Thoracic aorta (tissue), 2 donors: Measurements from ENCODE around the gene XCR1. TPM values are rescaled to one million over a fixed set of nuclear protein-coding genes. Genes with fewer than 3 reads are reported as not detected.

Experiments used
- ATAC-seq: fragments of 150-250 bp; one replicate; pipeline ENCODE4 v1.8.0; 2017; ENCODE audit warnings: low read depth; ENCODE audit not compliant: insufficient number of reproducible peaks, low FRiP score
- DNase-seq: peaks from one replicate; pipeline ENCODE4 v3.0.0-alpha.2; 2020; ENCODE audit warnings: low spot score
- H3K27ac ChIP-seq, 2 donors: fragments of 200-600 bp; sonication (generic); 1 replicate in 1 of 2; 2 replicates in 1 of 2; pipeline ENCODE4 v1.5.1; 2016; ENCODE audit warnings: mild to moderate bottlenecking in 2 of 2, moderate library complexity in 2 of 2
- H3K27me3 ChIP-seq: fragments of 200-600 bp; sonication (generic); replicated peaks from 2 replicates; pipeline ENCODE4 v1.6.0; 2016; ENCODE audit warnings: mild to moderate bottlenecking; ENCODE audit not compliant: insufficient read depth
- H3K36me3 ChIP-seq: fragments of 200-600 bp; sonication (generic); one replicate; pipeline ENCODE4 v1.5.1; 2016
- H3K4me1 ChIP-seq, 2 donors: fragments of 200-600 bp; sonication (generic); 1 replicate in 1 of 2; 2 replicates in 1 of 2; pipeline versions ENCODE4 v1.5.1 to v1.6.0; 2016; ENCODE audit warnings: low read depth in 2 of 2, mild to moderate bottlenecking in 1 of 2; ENCODE audit not compliant: control insufficient read depth in 1 of 2
- H3K4me3 ChIP-seq: fragments of 200-600 bp; sonication (generic); 2 replicates; pipeline ENCODE4 v1.5.1; 2016; ENCODE audit warnings: mild to moderate bottlenecking
- H3K9me3 ChIP-seq: fragments of 200-600 bp; sonication (generic); 2 replicates; pipeline ENCODE4 v1.5.1; 2016
- total RNA-seq, 2 donors: library from RNA; depleted of rRNA; stranded (reverse); fragments of >200 nt; gene quantifications; one replicate each; pipeline versions ENCODE4 v1.1.0 to v1.2.3, GENCODE V29; 2016
- TF ChIP-seq, protein P1 (sequence below): fragments of 200-600 bp; sonication (generic); IDR thresholded peaks from one replicate; pipeline ENCODE4 v1.5.1; 2019; ENCODE audit warnings: antibody characterized with exemption

XCR1 gene
- total RNA-seq, 2 donors from 2014 or later: not detected

DNA sequence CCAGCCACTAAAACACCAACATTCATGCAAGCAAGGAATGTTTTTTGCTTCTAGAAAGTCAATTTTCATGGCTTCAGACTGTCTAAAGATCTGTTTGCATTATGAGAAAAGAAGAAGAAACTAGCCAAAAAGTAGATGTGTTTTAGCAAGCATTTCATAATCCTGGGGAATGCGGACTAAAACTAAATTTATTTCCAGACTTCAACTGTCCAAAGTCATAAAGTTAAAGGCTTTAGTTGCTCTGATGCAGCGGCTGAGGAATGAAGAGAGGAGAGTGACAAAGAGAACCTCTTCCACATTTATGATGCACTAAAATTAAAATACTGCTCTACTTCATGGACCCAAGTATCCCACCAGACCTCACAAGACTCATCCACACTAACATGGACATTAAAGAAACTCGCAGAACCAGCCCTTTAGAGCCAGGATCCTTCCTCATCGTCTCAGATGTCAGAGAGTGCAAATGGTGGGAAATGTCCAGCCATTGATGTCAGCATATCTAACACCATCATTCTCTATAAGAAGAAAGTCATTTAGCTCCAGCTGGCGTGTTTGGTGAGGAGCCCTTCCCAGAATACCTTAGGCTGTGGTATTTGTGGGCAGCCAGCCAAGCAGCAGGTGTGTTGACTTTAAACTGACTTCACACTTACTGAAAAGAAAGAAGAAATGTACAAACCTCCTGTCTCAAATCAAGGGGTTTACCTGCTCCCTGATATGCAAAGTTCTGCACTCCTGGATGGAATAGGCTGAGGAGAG is 49.1 kb downstream of the XCR1 start:
- Histone ChIP-seq H3K27ac (peak overlapping the region in 1 of 2 donors; percentile 36), H3K36me3 (peaks cover 59% of the 10 kb centered on the region)

GRCh38 chr3:45976191-45977091 is 50.8 kb downstream of the XCR1 start:
- no peak overlapping the region for H3K4me3 ChIP-seq
- DNase-seq (no peak), ATAC-seq (no peak)
- no peaks in the 10 kb centered on the region for H3K27me3 ChIP-seq
- peaks cover 54% of the 10 kb centered on the region for H3K36me3 ChIP-seq
- no peaks in the 10 kb centered on the region for H3K9me3 ChIP-seq
- peak overlapping the region; percentile 12 to 38 for H3K27ac ChIP-seq
- TF ChIP-seq, protein P1, sequence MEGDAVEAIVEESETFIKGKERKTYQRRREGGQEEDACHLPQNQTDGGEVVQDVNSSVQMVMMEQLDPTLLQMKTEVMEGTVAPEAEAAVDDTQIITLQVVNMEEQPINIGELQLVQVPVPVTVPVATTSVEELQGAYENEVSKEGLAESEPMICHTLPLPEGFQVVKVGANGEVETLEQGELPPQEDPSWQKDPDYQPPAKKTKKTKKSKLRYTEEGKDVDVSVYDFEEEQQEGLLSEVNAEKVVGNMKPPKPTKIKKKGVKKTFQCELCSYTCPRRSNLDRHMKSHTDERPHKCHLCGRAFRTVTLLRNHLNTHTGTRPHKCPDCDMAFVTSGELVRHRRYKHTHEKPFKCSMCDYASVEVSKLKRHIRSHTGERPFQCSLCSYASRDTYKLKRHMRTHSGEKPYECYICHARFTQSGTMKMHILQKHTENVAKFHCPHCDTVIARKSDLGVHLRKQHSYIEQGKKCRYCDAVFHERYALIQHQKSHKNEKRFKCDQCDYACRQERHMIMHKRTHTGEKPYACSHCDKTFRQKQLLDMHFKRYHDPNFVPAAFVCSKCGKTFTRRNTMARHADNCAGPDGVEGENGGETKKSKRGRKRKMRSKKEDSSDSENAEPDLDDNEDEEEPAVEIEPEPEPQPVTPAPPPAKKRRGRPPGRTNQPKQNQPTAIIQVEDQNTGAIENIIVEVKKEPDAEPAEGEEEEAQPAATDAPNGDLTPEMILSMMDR: no peak
- H3K4me1 ChIP-seq: peaks cover 13 to 32% of the 10 kb centered on the region in 2 donors

More for the DNA sequence above, 49.1 kb downstream of the XCR1 start:
- ATAC-seq (no peak), DNase-seq (no peak)
- TF ChIP-seq, protein P1: no peak
- H3K4me1 ChIP-seq: peaks cover 3 to 32% of the 10 kb centered on the region in 2 donors
- H3K4me3 ChIP-seq: no peak overlapping the region
- no peaks in the 10 kb centered on the region for H3K27me3 ChIP-seq
- H3K9me3 ChIP-seq: no peaks in the 10 kb centered on the region

DNA sequence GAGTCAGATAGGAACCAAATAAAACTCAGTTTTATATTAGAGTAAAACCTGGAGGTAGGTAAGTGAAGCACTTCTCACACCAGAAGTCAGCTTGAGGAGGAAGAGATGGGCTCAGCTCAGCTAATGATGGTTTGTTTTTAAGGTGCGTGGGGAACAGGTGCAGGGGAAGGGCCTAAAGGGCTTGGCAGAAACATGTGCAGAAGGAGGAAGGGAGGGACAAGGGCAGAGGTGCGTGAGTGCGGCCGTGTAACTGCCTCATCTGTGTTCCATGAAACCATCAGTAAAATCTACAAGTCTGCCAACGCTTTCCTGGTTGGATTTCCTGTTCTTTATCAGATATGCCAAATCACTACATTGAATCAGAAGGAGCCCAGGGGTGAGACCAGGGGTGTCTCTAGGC is 51.6 kb downstream of the XCR1 start:
- H3K36me3 ChIP-seq: peaks cover 49% of the 10 kb centered on the region
- H3K4me1 ChIP-seq: peaks cover 13 to 25% of the 10 kb centered on the region in 2 donors
- TF ChIP-seq, protein P1: no peak
- peak overlapping the region; percentile 12 to 38 for H3K27ac ChIP-seq
- H3K27me3 ChIP-seq: no peaks in the 10 kb centered on the region
- H3K9me3 ChIP-seq: no peaks in the 10 kb centered on the region
- no peak overlapping the region for H3K4me3 ChIP-seq
- ATAC-seq: no peak
- DNase-seq: no peak

GRCh38 chr3:45974686-45975085 is 52.6 kb downstream of the XCR1 start:
- no peaks in the 10 kb centered on the region for H3K27me3 ChIP-seq
- TF ChIP-seq, protein P1: no peak
- H3K4me3 ChIP-seq: no peak overlapping the region
- ATAC-seq: no peak
- H3K9me3 ChIP-seq: no peaks in the 10 kb centered on the region
- peak overlapping the region; percentile 10 to 18 for H3K27ac ChIP-seq
- no peak for DNase-seq
- H3K4me1 ChIP-seq: peaks cover 13 to 25% of the 10 kb centered on the region in 2 donors
- H3K36me3 ChIP-seq: peaks cover 44% of the 10 kb centered on the region
